Measurements from ENCODE around the gene ATG9B.

The ATG9B gene

DNA sequence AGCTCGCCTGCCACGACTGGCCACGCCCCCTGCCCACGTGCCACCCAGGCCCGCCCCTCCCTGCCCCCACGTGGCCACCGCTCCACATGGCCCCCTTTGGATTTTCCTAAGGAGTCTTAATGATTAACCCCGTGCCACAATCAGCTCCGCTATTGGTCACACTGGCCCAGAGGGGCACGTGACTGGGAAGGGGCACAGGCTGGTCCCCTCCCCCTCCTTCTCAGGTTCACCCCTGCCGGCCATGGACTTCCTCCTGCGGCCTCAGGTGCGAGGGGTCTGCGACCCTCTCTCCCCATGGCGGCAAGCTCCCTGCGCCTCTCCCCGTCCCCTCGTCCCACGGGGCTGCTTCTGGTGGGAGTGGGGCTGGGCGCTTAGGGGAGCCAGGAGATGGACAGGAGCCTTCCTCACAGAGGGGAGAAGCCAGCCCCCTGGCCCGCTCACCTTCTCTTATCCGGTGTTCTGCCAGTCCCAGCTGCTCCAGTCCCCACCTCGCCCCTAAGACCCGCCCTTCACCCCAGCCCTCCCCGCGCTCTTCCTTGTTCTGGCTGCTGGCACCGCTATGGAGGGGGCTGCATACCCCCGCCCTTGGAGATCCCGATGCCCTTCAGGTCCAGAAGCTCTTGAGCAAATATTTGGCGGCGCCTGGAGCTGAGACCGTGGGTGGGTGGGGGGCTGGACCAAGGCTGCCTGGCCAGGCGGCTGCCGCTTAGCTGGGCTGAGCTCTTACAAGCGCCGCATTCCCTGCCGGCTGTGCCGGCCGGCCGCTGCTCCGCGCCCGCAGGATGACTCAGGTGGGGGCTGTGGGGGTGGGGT is 38.3 kb upstream of the ATG9B start (continued):
- TF ChIP-seq, protein P1, sequence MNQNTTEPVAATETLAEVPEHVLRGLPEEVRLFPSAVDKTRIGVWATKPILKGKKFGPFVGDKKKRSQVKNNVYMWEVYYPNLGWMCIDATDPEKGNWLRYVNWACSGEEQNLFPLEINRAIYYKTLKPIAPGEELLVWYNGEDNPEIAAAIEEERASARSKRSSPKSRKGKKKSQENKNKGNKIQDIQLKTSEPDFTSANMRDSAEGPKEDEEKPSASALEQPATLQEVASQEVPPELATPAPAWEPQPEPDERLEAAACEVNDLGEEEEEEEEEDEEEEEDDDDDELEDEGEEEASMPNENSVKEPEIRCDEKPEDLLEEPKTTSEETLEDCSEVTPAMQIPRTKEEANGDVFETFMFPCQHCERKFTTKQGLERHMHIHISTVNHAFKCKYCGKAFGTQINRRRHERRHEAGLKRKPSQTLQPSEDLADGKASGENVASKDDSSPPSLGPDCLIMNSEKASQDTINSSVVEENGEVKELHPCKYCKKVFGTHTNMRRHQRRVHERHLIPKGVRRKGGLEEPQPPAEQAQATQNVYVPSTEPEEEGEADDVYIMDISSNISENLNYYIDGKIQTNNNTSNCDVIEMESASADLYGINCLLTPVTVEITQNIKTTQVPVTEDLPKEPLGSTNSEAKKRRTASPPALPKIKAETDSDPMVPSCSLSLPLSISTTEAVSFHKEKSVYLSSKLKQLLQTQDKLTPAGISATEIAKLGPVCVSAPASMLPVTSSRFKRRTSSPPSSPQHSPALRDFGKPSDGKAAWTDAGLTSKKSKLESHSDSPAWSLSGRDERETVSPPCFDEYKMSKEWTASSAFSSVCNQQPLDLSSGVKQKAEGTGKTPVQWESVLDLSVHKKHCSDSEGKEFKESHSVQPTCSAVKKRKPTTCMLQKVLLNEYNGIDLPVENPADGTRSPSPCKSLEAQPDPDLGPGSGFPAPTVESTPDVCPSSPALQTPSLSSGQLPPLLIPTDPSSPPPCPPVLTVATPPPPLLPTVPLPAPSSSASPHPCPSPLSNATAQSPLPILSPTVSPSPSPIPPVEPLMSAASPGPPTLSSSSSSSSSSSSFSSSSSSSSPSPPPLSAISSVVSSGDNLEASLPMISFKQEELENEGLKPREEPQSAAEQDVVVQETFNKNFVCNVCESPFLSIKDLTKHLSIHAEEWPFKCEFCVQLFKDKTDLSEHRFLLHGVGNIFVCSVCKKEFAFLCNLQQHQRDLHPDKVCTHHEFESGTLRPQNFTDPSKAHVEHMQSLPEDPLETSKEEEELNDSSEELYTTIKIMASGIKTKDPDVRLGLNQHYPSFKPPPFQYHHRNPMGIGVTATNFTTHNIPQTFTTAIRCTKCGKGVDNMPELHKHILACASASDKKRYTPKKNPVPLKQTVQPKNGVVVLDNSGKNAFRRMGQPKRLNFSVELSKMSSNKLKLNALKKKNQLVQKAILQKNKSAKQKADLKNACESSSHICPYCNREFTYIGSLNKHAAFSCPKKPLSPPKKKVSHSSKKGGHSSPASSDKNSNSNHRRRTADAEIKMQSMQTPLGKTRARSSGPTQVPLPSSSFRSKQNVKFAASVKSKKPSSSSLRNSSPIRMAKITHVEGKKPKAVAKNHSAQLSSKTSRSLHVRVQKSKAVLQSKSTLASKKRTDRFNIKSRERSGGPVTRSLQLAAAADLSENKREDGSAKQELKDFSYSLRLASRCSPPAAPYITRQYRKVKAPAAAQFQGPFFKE (tag by site-specific recombination; IDR thresholded peaks at IDR 0.05; ENCODE audit: borderline replicate concordance), result no peak
- TF ChIP-seq, protein P2, sequence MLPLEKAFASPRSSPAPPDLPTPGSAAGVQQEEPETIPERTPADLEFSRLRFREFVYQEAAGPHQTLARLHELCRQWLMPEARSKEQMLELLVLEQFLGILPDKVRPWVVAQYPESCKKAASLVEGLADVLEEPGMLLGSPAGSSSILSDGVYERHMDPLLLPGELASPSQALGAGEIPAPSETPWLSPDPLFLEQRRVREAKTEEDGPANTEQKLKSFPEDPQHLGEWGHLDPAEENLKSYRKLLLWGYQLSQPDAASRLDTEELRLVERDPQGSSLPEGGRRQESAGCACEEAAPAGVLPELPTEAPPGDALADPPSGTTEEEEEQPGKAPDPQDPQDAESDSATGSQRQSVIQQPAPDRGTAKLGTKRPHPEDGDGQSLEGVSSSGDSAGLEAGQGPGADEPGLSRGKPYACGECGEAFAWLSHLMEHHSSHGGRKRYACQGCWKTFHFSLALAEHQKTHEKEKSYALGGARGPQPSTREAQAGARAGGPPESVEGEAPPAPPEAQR (tag by site-specific recombination; IDR thresholded peaks at IDR 0.05), result no peak
- TF ChIP-seq, protein P3, sequence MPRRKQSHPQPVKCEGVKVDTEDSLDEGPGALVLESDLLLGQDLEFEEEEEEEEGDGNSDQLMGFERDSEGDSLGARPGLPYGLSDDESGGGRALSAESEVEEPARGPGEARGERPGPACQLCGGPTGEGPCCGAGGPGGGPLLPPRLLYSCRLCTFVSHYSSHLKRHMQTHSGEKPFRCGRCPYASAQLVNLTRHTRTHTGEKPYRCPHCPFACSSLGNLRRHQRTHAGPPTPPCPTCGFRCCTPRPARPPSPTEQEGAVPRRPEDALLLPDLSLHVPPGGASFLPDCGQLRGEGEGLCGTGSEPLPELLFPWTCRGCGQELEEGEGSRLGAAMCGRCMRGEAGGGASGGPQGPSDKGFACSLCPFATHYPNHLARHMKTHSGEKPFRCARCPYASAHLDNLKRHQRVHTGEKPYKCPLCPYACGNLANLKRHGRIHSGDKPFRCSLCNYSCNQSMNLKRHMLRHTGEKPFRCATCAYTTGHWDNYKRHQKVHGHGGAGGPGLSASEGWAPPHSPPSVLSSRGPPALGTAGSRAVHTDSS (tag by site-specific recombination; IDR thresholded peaks at IDR 0.05), result no peak
- no peak for TF ChIP-seq ZIC2 (tag by site-specific recombination; IDR thresholded peaks at IDR 0.05)
- no peak for TF ChIP-seq ZNF335 (tag by site-specific recombination; conservative IDR thresholded peaks at IDR 0.05)

DNA sequence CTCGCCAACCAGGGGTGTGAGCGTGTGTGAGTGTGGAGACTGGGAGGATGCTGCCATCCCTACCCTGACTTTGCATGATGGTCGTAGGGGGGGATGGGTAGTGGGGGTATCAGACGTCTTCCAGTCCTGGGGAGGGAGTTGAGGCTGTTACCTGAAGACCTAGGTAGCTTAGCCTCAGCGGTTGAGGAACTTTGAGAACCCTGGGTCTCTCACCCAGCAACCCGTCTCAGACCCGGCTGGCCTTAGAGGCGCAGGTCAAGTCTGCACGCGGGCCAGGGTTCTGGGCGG is 37.8 kb upstream of the ATG9B start:
- ChIA-PET POLR2A (interaction anchor here (1.1 to 2.3 kb wide), 10 partner anchors 9 to 54 kb away, joined by 3 to 22 read pairs (median 6); partner anchors contain the start of genes ABCB8 and FASTK), CTCF (interaction anchor here (0.9 to 2.3 kb wide), 4 partner anchors 29 to 52 kb away, joined by 3 to 14 read pairs (median 6); no protein-coding TSS in a partner anchor)
- no peaks in the 10 kb centered on the region; the same call in 1 of the 2 replicates for H3K4me1 ChIP-seq (ENCODE audit: control insufficient read depth, insufficient read depth, low read length)
- H3K9me3 ChIP-seq (ENCODE audit: control insufficient read depth, insufficient read depth, low read depth, low read length), result no peaks in the 10 kb centered on the region
- peaks cover 0 to 50% of the 10 kb centered on the region in 2 experiments; a peak in 1 of 3 replicates for H3K36me3 ChIP-seq (ENCODE audit: control insufficient read depth in 2 of 2, insufficient read depth in 1 of 2, low read length in 2 of 2)
- TF ChIP-seq KLF1 (tag by site-specific recombination; IDR thresholded peaks at IDR 0.05), result peak; percentile 43; the same call in 1 of the 2 replicates
- no peak for TF ChIP-seq ZNF664 (tag by site-specific recombination; IDR thresholded peaks at IDR 0.05)
- no peak overlapping the region for H3K4me3 ChIP-seq (ENCODE audit: low read depth, low read length)
- no peak overlapping the region for H3K27ac ChIP-seq (ENCODE audit: extremely low read depth, low read depth, low read length)

DNA sequence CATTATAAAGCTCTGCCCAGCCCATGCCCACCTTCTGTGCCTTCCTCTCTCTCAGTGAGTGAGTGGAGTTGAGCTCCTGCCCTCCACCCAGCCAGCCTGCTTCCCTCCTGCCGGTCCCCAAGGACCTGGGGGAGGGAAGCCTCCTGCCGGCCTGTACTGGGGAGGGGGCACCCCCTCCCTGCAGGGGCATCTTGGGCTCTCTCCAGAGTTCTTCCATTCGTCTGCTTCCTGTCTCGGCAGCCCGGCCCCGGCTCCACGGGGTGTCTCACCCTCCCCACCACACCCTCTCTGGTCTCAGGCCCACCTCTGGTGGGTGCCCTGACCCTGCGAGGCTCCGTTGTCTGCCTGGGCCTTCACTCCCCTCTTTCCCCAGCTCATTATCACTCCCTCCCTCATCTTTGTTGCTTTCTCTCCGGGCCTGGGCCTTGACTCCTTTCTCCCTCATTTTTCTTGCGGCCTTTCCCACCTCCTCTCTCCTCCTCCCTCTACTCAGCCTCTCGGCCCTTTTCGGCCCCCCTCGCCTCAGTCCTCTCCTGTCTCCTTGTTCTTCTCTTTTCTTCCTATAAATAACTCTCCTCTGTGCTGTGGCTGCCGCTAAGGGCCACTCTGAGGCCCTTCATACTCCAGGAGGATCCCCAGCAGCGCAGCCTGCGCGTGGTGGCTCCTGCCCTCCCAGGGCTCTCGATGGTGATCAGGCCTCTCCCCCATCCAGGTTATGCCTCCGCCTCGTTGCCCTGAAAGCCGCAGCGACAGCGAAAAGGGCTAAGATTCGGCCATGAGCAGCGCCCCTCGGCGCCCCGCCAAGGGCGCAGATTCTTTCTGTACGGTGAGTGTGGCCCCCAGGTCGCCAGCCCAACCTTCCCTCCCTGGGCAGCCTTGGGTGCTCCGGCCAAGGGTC is 37.2 kb upstream of the ATG9B start:
- Histone ChIP-seq H3K4me3 (ENCODE audit: low read depth, low read length) (no peak overlapping the region), H3K36me3 (ENCODE audit: control insufficient read depth in 2 of 2, insufficient read depth in 1 of 2, low read length in 2 of 2) (peaks cover 0 to 45% of the 10 kb centered on the region in 2 experiments; a peak in 1 of 3 replicates), H3K9me3 (ENCODE audit: control insufficient read depth, insufficient read depth, low read depth, low read length) (no peaks in the 10 kb centered on the region), H3K4me1 (ENCODE audit: control insufficient read depth, insufficient read depth, low read length) (no peaks in the 10 kb centered on the region; the same call in 1 of the 2 replicates), H3K27ac (ENCODE audit: extremely low read depth, low read depth, low read length) (no peak overlapping the region)
- ChIA-PET CTCF (interaction anchor here (0.9 to 2.3 kb wide), 5 partner anchors 16 to 53 kb away, joined by 3 to 14 read pairs (median 5); no protein-coding TSS in a partner anchor), POLR2A (interaction anchor here (1.3 to 3.4 kb wide), 6 partner anchors 12 to 33 kb away, joined by 4 to 22 read pairs (median 8); partner anchors contain the start of genes ABCB8 and FASTK)
- no peak for TF ChIP-seq SP7 (tag by site-specific recombination; IDR thresholded peaks at IDR 0.05)
- no peak; the same call in 1 of the 2 replicates for TF ChIP-seq ZNF677 (tag by site-specific recombination; IDR thresholded peaks at IDR 0.05)
- no peak for TF ChIP-seq ZFP41 (tag by site-specific recombination; IDR thresholded peaks at IDR 0.05; ENCODE audit: borderline replicate concordance)
- TF ChIP-seq RBAK (tag by site-specific recombination; IDR thresholded peaks at IDR 0.05), result no peak
- 0 out of 2 replicates have a peak, but pooled peaks have one; percentile 25 for TF ChIP-seq ZNF366 (tag by site-specific recombination; conservative IDR thresholded peaks at IDR 0.05)
- TF ChIP-seq TRIM28 (IDR thresholded peaks at IDR 0.05; ENCODE audit: borderline replicate concordance, low read length), result no peak
- TF ChIP-seq, protein P4, sequence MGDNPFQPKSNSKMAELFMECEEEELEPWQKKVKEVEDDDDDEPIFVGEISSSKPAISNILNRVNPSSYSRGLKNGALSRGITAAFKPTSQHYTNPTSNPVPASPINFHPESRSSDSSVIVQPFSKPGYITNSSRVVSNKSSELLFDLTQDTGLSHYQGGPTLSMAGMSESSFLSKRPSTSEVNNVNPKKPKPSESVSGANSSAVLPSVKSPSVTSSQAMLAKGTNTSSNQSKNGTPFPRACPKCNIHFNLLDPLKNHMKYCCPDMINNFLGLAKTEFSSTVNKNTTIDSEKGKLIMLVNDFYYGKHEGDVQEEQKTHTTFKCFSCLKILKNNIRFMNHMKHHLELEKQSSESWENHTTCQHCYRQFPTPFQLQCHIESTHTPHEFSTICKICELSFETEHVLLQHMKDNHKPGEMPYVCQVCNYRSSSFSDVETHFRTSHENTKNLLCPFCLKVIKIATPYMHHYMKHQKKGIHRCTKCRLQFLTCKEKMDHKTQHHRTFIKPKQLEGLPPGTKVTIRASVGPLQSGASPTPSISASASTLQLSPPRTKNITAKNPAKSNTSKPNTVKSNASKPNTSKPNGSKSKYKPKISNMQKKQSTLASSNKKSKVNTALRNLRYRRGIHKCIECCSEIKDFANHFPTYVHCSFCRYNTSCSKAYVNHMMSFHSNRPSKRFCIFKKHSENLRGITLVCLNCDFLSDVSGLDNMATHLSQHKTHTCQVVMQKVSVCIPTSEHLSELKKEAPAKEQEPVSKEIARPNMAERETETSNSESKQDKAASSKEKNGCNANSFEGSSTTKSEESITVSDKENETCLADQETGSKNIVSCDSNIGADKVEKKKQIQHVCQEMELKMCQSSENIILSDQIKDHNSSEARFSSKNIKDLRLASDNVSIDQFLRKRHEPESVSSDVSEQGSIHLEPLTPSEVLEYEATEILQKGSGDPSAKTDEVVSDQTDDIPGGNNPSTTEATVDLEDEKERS (tag by site-specific recombination; IDR thresholded peaks at IDR 0.05), result no peak
- no peak for TF ChIP-seq FEZF1 (tag by site-specific recombination; IDR thresholded peaks at IDR 0.05)
- TF ChIP-seq BCL11A (tag by site-specific recombination; IDR thresholded peaks at IDR 0.05; ENCODE audit: low read depth), result no peak
- no peak for TF ChIP-seq ZNF350 (tag by site-specific recombination; IDR thresholded peaks at IDR 0.05)
- TF ChIP-seq ZNF16 (tag by site-specific recombination; IDR thresholded peaks at IDR 0.05; ENCODE audit: low read depth), result no peak

Measured in HEK293 (cell line).